Stomach (tissue), 9 donors: Measurements from ENCODE around the gene HS2ST1. TPM values are rescaled to one million over a fixed set of nuclear protein-coding genes. Genes with fewer than 3 reads are reported as not detected.
"Not testable (repeated sequence)": the region's sequence is repeated elsewhere in the genome, so short reads cannot be mapped to it uniquely, and the experiment has no call there.

Source experiments
- DNase-seq, 2 donors: peaks; one replicate each; pipeline versions ENCODE4 v3.0.0 to v3.0.0-alpha.2; 2013 to 2019
- H3K27ac ChIP-seq, 5 donors: fragments of 200-600 bp in 4 of 5; sonication (generic) in 4 of 5; one replicate each; pipeline ENCODE4 v1.5.1; 2013 to 2019; ENCODE audit warnings: mild to moderate bottlenecking in 1 of 5, moderate library complexity in 1 of 5
- H3K27me3 ChIP-seq, 3 donors: fragments of 200-600 bp; sonication (generic); one replicate each; pipeline ENCODE4 v1.5.1; 2017 to 2019; ENCODE audit warnings: mixed run types in 1 of 3
- H3K36me3 ChIP-seq, 4 donors: fragments of 200-600 bp; sonication (generic); 1 replicate in 3 of 4; 2 replicates in 1 of 4; pipeline ENCODE4 v1.5.1; 2016 to 2019
- H3K4me1 ChIP-seq, 4 donors: fragments of 200-600 bp; sonication (generic); one replicate each; pipeline ENCODE4 v1.5.1; 2016 to 2019
- H3K4me3 ChIP-seq, 4 donors: fragments of 200-600 bp; sonication (generic) in 3 of 4; one replicate each; pipeline ENCODE4 v1.5.1; 2016 to 2019; ENCODE audit warnings: mild to moderate bottlenecking in 1 of 4
- H3K9me3 ChIP-seq, 4 donors: fragments of 200-600 bp; sonication (generic); one replicate each; pipeline ENCODE4 v1.5.1; 2016 to 2019
- EP300 ChIP-seq: sonication (generic); formaldehyde crosslinking; IDR thresholded peaks from one replicate; pipeline ENCODE4 v1.6.1; 2017; ENCODE audit warnings: antibody characterized with exemption
- POLR2A ChIP-seq, 4 donors: fragments of 450-650 bp; IDR thresholded peaks; one replicate each; pipeline ENCODE4 v1.6.1; 2016; ENCODE audit warnings: antibody characterized with exemption in 4 of 4, control low read depth in 2 of 4, mild to moderate bottlenecking in 1 of 4, moderate library complexity in 1 of 4
- POLR2AphosphoS5 ChIP-seq, 3 donors: sonication (generic); formaldehyde crosslinking; IDR thresholded peaks; one replicate each; pipeline ENCODE4 v1.6.1; 2016; ENCODE audit warnings: antibody characterized with exemption in 3 of 3
- WGBS, 5 donors: extraction: QIAGEN DNeasy Blood & Tissue Kit in 3 of 5; methylation state at CpG; one replicate each; pipeline versions ENCODE4 v1.1.5 to v1.1.7; 2013 to 2018; 5-methylcytosine and 5-hydroxymethylcytosine counted together
- intact Hi-C: fragments of 100-400 bp; cut with DNase I; formaldehyde crosslinking; loops from one replicate; pipeline ENCODE4 v1.15.1; 2023; ENCODE audit warnings: low total_unique reads
- polyA plus RNA-seq, 3 donors: library from polyadenylated mRNA; stranded (reverse); fragments of 200-250 nt; gene quantifications; one replicate each; pipeline ENCODE4 v1.2.3, GENCODE V29; 2013
- total RNA-seq, 5 donors: library from RNA; depleted of rRNA; stranded (reverse); fragments of >200 nt; gene quantifications; one replicate each; pipeline versions ENCODE4 v1.1.0 to v1.2.3, GENCODE V29; 2014 to 2016
- TF ChIP-seq, protein P1 (sequence below), 7 experiments: fragments of 450-650 bp in 4 of 7; fragments of 200-600 bp in 3 of 7; sonication (generic) in 3 of 7; IDR thresholded peaks; one replicate each; pipeline ENCODE4 v1.5.1; 2016 to 2019; ENCODE audit warnings: antibody characterized with exemption in 7 of 7, control low read depth in 2 of 7, mild to moderate bottlenecking in 1 of 7
- donor health status: healthy with polysubstance abuse.
- donor health status: Bipolar disorder and iron deficiency.
- donor health status: healthy.

Gene HS2ST1
- total and polyA plus RNA-seq, 8 donors: 1.8 to 29.0 (median 5.1) TPM

DNA sequence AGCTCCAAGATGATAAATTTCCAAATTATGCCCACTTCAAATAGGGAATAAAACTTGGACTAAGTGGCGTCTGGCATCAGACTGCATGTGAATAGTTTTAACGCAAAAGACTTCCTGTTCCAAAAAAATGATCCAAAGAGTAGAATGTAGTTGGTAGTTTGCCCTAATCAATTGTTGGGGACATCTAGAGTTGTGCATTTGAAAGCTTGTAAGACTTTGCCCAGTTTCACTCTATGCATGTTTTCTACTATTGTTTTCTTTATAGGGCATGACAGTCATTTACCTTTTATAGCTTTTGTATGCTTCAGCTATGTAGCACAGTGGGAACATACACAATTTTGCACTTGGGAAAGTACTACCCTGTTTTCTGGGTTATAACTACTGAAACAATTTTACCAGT lies 86.0 kb downstream of the HS2ST1 start:
- no peak overlapping the region for H3K4me3 ChIP-seq
- no peaks in the 10 kb centered on the region for H3K4me1 ChIP-seq
- intact Hi-C loops: no loop called here
- H3K36me3 ChIP-seq: no peaks in the 10 kb centered on the region
- no peak for DNase-seq
- no peaks in the 10 kb centered on the region for H3K27me3 ChIP-seq
- WGBS, 5 donors: 40 to 56% (median 47%) methylated on average over 2 of the region's 2 CpGs
- TF ChIP-seq POLR2A (IDR thresholded peaks at IDR 0.05) (no peak), POLR2AphosphoS5 (IDR thresholded peaks at IDR 0.05) (no peak), EP300 (no peak)
- TF ChIP-seq, protein P1, sequence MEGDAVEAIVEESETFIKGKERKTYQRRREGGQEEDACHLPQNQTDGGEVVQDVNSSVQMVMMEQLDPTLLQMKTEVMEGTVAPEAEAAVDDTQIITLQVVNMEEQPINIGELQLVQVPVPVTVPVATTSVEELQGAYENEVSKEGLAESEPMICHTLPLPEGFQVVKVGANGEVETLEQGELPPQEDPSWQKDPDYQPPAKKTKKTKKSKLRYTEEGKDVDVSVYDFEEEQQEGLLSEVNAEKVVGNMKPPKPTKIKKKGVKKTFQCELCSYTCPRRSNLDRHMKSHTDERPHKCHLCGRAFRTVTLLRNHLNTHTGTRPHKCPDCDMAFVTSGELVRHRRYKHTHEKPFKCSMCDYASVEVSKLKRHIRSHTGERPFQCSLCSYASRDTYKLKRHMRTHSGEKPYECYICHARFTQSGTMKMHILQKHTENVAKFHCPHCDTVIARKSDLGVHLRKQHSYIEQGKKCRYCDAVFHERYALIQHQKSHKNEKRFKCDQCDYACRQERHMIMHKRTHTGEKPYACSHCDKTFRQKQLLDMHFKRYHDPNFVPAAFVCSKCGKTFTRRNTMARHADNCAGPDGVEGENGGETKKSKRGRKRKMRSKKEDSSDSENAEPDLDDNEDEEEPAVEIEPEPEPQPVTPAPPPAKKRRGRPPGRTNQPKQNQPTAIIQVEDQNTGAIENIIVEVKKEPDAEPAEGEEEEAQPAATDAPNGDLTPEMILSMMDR (IDR thresholded peaks at IDR 0.05): no peak
- H3K27ac ChIP-seq: no peak overlapping the region
- no peaks in the 10 kb centered on the region for H3K9me3 ChIP-seq

DNA sequence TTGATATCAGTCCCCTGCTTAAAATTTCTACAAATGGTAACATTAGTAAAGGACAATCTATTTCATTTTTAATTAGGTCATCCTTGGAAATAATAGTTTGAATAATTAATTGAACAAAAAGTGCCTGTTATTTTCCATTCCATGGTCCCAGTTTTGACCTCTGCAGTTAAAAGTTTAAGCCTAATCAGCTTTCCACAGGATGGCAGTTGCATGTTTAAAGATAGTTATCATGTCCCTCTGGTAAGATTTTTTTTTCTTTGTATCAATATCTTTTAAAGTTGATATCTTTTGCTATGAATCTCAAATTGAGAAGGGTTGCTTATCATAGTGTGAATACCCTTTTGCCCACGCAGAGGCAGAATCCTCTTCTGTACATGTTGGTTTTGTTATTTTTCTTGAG lies 90.4 kb downstream of the HS2ST1 start:
- no peak overlapping the region for H3K27ac ChIP-seq
- no peaks in the 10 kb centered on the region for H3K4me1 ChIP-seq
- WGBS, 5 donors: 86 to 96% (median 93%) methylated on average over 1 of the region's 1 CpG
- no peak for DNase-seq
- TF ChIP-seq, protein P1 (IDR thresholded peaks at IDR 0.05): no peak
- TF ChIP-seq EP300 (no peak), POLR2A (IDR thresholded peaks at IDR 0.05) (no peak), POLR2AphosphoS5 (IDR thresholded peaks at IDR 0.05) (no peak)
- H3K9me3 ChIP-seq: no peaks in the 10 kb centered on the region
- no peak overlapping the region for H3K4me3 ChIP-seq
- no peaks in the 10 kb centered on the region for H3K36me3 ChIP-seq
- no peaks in the 10 kb centered on the region for H3K27me3 ChIP-seq
- intact Hi-C loops: no loop called here

DNA sequence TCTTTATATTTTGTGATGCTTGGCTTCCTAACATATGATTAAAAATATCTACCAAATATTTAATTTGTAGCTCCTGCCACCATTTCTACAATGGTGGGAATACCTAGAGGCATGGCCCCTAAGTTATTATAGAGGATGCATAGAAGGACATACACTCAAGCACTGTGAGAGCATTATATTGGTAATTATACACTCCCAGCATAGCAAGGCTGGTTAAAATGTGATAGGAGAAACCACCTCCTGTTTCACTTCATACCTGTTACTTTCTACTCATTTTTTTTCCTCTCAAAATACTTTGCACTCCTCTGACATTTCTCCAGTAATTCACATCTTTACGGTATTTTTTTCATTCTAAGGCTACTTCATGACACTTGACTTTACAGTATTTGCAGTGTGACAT lies 92.9 kb downstream of the HS2ST1 start:
- 87 to 96% (median 92%) methylated on average over 1 of the region's 1 CpG for WGBS, 5 donors
- intact Hi-C loops: no loop called here
- H3K36me3 ChIP-seq: no peaks in the 10 kb centered on the region
- H3K4me3 ChIP-seq: no peak overlapping the region
- peaks cover 0 to 4% (median 2%) of the 10 kb centered on the region in 4 donors for H3K9me3 ChIP-seq
- H3K27ac ChIP-seq: no peak overlapping the region
- no peaks in the 10 kb centered on the region for H3K27me3 ChIP-seq
- TF ChIP-seq POLR2AphosphoS5 (IDR thresholded peaks at IDR 0.05) (no peak), POLR2A (IDR thresholded peaks at IDR 0.05) (no peak), EP300 (no peak)
- TF ChIP-seq, protein P1 (IDR thresholded peaks at IDR 0.05): no peak
- DNase-seq: no peak
- no peaks in the 10 kb centered on the region for H3K4me1 ChIP-seq

DNA sequence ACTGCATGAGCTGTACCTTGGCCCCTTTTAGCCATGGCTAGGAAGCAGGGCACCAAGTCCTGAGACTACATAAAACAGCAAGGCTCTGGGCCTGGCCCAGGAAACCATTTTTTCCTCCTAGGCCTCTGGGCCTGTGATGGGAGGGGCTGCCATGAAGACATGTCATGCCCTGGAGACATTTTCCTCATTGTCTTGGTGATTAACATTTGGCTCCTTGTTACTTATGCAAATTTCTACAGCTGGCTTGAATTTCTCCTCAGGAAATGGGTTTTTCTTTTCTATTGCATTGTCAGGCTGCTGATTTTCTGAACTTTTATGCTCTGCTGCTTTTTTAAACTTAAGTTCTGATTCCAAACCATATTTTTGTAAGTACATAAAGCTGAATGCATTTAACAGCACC lies 99.0 kb downstream of the HS2ST1 start:
- H3K36me3 ChIP-seq, H3K4me1 ChIP-seq, DNase-seq, H3K27me3 ChIP-seq, H3K27ac ChIP-seq, H3K4me3 ChIP-seq, intact Hi-C loops: not testable (repeated sequence)
- H3K9me3 ChIP-seq: peaks cover 7 to 24% (median 13%) of the 10 kb centered on the region in 4 donors

DNA sequence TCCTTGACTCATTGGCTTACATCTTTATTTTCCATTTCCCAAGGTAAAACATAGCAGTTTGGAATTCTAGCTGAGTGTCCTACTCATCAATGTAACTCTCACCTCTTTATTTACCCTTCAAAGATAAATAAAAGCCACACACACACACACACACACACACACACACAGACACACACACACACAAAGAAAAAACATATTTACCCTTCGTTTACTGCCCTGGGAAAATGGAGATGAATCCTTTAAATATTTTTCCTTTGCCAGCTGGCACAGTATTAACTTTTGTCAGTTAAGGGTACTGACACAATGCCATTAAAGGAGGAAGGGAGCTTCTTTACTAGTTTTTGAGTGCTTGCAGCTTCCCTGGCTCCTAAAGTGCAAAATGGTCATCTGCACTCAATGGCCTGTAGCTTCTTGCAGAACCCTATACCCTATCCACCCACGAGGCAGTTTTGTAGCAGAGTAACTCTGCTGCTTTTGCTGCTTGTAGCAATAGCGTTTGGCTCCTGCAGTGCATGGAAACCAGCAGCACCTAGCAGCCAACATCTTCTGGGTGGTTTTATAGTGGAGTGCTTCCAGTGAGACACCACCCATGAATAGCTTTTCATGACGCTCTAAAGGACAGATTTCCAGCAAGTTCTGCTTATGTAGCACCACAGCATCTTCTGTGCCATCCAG lies 103.7 kb downstream of the HS2ST1 start:
- H3K27ac ChIP-seq: no peak overlapping the region
- WGBS, 5 donors: 61 to 69% (median 64%) methylated on average over 3 to 4 of the region's 4 CpGs
- intact Hi-C loops: no loop called here
- peaks cover 0 to 2% (median 0%) of the 10 kb centered on the region in 4 donors for H3K36me3 ChIP-seq
- peaks cover 3 to 13% (median 6%) of the 10 kb centered on the region in 4 donors for H3K9me3 ChIP-seq
- peak in 1 of 2 donors; percentile 2 for DNase-seq
- TF ChIP-seq, protein P1 (IDR thresholded peaks at IDR 0.05): no peak
- TF ChIP-seq POLR2A (IDR thresholded peaks at IDR 0.05) (no peak), EP300 (no peak), POLR2AphosphoS5 (IDR thresholded peaks at IDR 0.05) (no peak)
- no peak overlapping the region for H3K4me3 ChIP-seq
- H3K27me3 ChIP-seq: no peaks in the 10 kb centered on the region
- H3K4me1 ChIP-seq: no peaks in the 10 kb centered on the region
